ENCODE results near the gene TRAPPC13.
"Not testable (repeated sequence)": the region's sequence is repeated elsewhere in the genome, so short reads cannot be mapped to it uniquely, and the experiment has no call there.

Gene TRAPPC13
- 12.4 to 14.7 (median 13.3) reads per million in 3 donors for total RNA-seq

- no peaks in the 10 kb centered on the region for H3K27me3 ChIP-seq (replicated peaks; ENCODE audit: control insufficient read depth, insufficient read depth, low read length, poor library complexity, severe bottlenecking)
- peak; percentile 78 to 85 (median 83) for DNase-seq
- H3K27ac ChIP-seq (ENCODE audit: insufficient read depth, low read length, poor library complexity, severe bottlenecking) = peak within 1 kb of the TSS; percentile 90
- peak within 1 kb of the TSS; percentile 74 for H3K4me3 ChIP-seq (ENCODE audit: insufficient read depth, low read depth, low read length, poor library complexity, severe bottlenecking)
- H3K9me3 ChIP-seq (ENCODE audit: control insufficient read depth, low read length) = no peaks in the 10 kb centered on the region
- H3K36me3 ChIP-seq (ENCODE audit: control insufficient read depth, insufficient read depth, low read length) = peaks cover 2% of the 10 kb centered on the region
- H3K4me1 ChIP-seq (ENCODE audit: control insufficient read depth, insufficient read depth, low read length, poor library complexity, severe bottlenecking) = peaks cover 9% of the 10 kb centered on the region
Observed at GRCh38 chr5:65624571-65625555, at the start of gene TRAPPC13, which contains the start of gene SHLD3. Gene TRAPPC13 (plus strand): TSS chr5:65625027. CDS start chr5:65625061, 34 bp downstream. Gene SHLD3 (plus strand): TSS chr5:65625027. CDS start chr5:65629588, 4,561 bp downstream.

GRCh38 chr5:65577141-65577540 is 47.7 kb upstream of the TRAPPC13 start:
- Histone ChIP-seq H3K4me1 (ENCODE audit: control insufficient read depth, insufficient read depth, low read length, poor library complexity, severe bottlenecking) (no peaks in the 10 kb centered on the region), H3K36me3 (ENCODE audit: control insufficient read depth, insufficient read depth, low read length) (peaks cover 55% of the 10 kb centered on the region), H3K27me3 (replicated peaks; ENCODE audit: control insufficient read depth, insufficient read depth, low read length, poor library complexity, severe bottlenecking) (no peaks in the 10 kb centered on the region), H3K4me3 (ENCODE audit: insufficient read depth, low read depth, low read length, poor library complexity, severe bottlenecking) (no peak overlapping the region), H3K27ac (ENCODE audit: insufficient read depth, low read length, poor library complexity, severe bottlenecking) (no peak overlapping the region), H3K9me3 (ENCODE audit: control insufficient read depth, low read length) (no peaks in the 10 kb centered on the region)
- no peak for DNase-seq

- Histone ChIP-seq H3K36me3 (ENCODE audit: control insufficient read depth, insufficient read depth, low read length) (peaks cover 67% of the 10 kb centered on the region), H3K27me3 (replicated peaks; ENCODE audit: control insufficient read depth, insufficient read depth, low read length, poor library complexity, severe bottlenecking) (no peaks in the 10 kb centered on the region), H3K4me3 (ENCODE audit: insufficient read depth, low read depth, low read length, poor library complexity, severe bottlenecking) (no peak overlapping the region), H3K27ac (ENCODE audit: insufficient read depth, low read length, poor library complexity, severe bottlenecking) (no peak overlapping the region), H3K4me1 (ENCODE audit: control insufficient read depth, insufficient read depth, low read length, poor library complexity, severe bottlenecking) (no peaks in the 10 kb centered on the region), H3K9me3 (ENCODE audit: control insufficient read depth, low read length) (no peaks in the 10 kb centered on the region)
- DNase-seq = no peak
Observed at GRCh38 chr5:65588694-65589093, 36.1 kb upstream of the TRAPPC13 start.

GRCh38 chr5:65601761-65602160 is 23.1 kb upstream of the TRAPPC13 start:
- not testable (repeated sequence) for DNase-seq; H3K27ac ChIP-seq (ENCODE audit: insufficient read depth, low read length, poor library complexity, severe bottlenecking); H3K4me1 ChIP-seq (ENCODE audit: control insufficient read depth, insufficient read depth, low read length, poor library complexity, severe bottlenecking); H3K9me3 ChIP-seq (ENCODE audit: control insufficient read depth, low read length); H3K4me3 ChIP-seq (ENCODE audit: insufficient read depth, low read depth, low read length, poor library complexity, severe bottlenecking); H3K27me3 ChIP-seq (replicated peaks; ENCODE audit: control insufficient read depth, insufficient read depth, low read length, poor library complexity, severe bottlenecking)
- peaks cover 45% of the 10 kb centered on the region for H3K36me3 ChIP-seq (ENCODE audit: control insufficient read depth, insufficient read depth, low read length)

GRCh38 chr5:65611524-65611923 is 13.3 kb upstream of the TRAPPC13 start:
- H3K4me3 ChIP-seq (ENCODE audit: insufficient read depth, low read depth, low read length, poor library complexity, severe bottlenecking) = no peak overlapping the region
- H3K27ac ChIP-seq (ENCODE audit: insufficient read depth, low read length, poor library complexity, severe bottlenecking) = no peak overlapping the region
- no peaks in the 10 kb centered on the region for H3K27me3 ChIP-seq (replicated peaks; ENCODE audit: control insufficient read depth, insufficient read depth, low read length, poor library complexity, severe bottlenecking)
- H3K36me3 ChIP-seq (ENCODE audit: control insufficient read depth, insufficient read depth, low read length) = peaks cover 68% of the 10 kb centered on the region
- no peaks in the 10 kb centered on the region for H3K4me1 ChIP-seq (ENCODE audit: control insufficient read depth, insufficient read depth, low read length, poor library complexity, severe bottlenecking)
- no peaks in the 10 kb centered on the region for H3K9me3 ChIP-seq (ENCODE audit: control insufficient read depth, low read length)
- DNase-seq = no peak

GRCh38 chr5:65612298-65612907 is 12.4 kb upstream of the TRAPPC13 start:
- no peak for DNase-seq

GRCh38 chr5:65620021-65620420 is 4.8 kb upstream of the TRAPPC13 start:
- peaks cover 20% of the 10 kb centered on the region for H3K36me3 ChIP-seq (ENCODE audit: control insufficient read depth, insufficient read depth, low read length)
- no peak overlapping the region for H3K27ac ChIP-seq (ENCODE audit: insufficient read depth, low read length, poor library complexity, severe bottlenecking)
- no peaks in the 10 kb centered on the region for H3K27me3 ChIP-seq (replicated peaks; ENCODE audit: control insufficient read depth, insufficient read depth, low read length, poor library complexity, severe bottlenecking)
- no peak overlapping the region for H3K4me3 ChIP-seq (ENCODE audit: insufficient read depth, low read depth, low read length, poor library complexity, severe bottlenecking)
- DNase-seq = no peak
- H3K4me1 ChIP-seq (ENCODE audit: control insufficient read depth, insufficient read depth, low read length, poor library complexity, severe bottlenecking) = peaks cover 6% of the 10 kb centered on the region
- no peaks in the 10 kb centered on the region for H3K9me3 ChIP-seq (ENCODE audit: control insufficient read depth, low read length)

More at GRCh38 chr5:65612298-65612907, 12.4 kb upstream of the TRAPPC13 start:
- Histone ChIP-seq H3K27ac (ENCODE audit: insufficient read depth, low read length, poor library complexity, severe bottlenecking) (no peak overlapping the region), H3K9me3 (ENCODE audit: control insufficient read depth, low read length) (no peaks in the 10 kb centered on the region), H3K27me3 (replicated peaks; ENCODE audit: control insufficient read depth, insufficient read depth, low read length, poor library complexity, severe bottlenecking) (no peaks in the 10 kb centered on the region), H3K4me3 (ENCODE audit: insufficient read depth, low read depth, low read length, poor library complexity, severe bottlenecking) (no peak overlapping the region), H3K36me3 (ENCODE audit: control insufficient read depth, insufficient read depth, low read length) (peaks cover 63% of the 10 kb centered on the region), H3K4me1 (ENCODE audit: control insufficient read depth, insufficient read depth, low read length, poor library complexity, severe bottlenecking) (no peaks in the 10 kb centered on the region)

- DNase-seq; H3K36me3 ChIP-seq (ENCODE audit: control insufficient read depth, insufficient read depth, low read length); H3K27ac ChIP-seq (ENCODE audit: insufficient read depth, low read length, poor library complexity, severe bottlenecking); H3K4me1 ChIP-seq (ENCODE audit: control insufficient read depth, insufficient read depth, low read length, poor library complexity, severe bottlenecking); H3K27me3 ChIP-seq (replicated peaks; ENCODE audit: control insufficient read depth, insufficient read depth, low read length, poor library complexity, severe bottlenecking); H3K9me3 ChIP-seq (ENCODE audit: control insufficient read depth, low read length); H3K4me3 ChIP-seq (ENCODE audit: insufficient read depth, low read depth, low read length, poor library complexity, severe bottlenecking): not testable (repeated sequence)
Observed at GRCh38 chr5:65621961-65622360, 2.9 kb upstream of the TRAPPC13 start.

GRCh38 chr5:65623482-65623881 is 1.3 kb upstream of the TRAPPC13 start:
- peak overlapping the region; percentile 90 for H3K27ac ChIP-seq (ENCODE audit: insufficient read depth, low read length, poor library complexity, severe bottlenecking)
- no peak for DNase-seq
- no peaks in the 10 kb centered on the region for H3K36me3 ChIP-seq (ENCODE audit: control insufficient read depth, insufficient read depth, low read length)
- peaks cover 9% of the 10 kb centered on the region for H3K4me1 ChIP-seq (ENCODE audit: control insufficient read depth, insufficient read depth, low read length, poor library complexity, severe bottlenecking)
- no peaks in the 10 kb centered on the region for H3K27me3 ChIP-seq (replicated peaks; ENCODE audit: control insufficient read depth, insufficient read depth, low read length, poor library complexity, severe bottlenecking)
- no peaks in the 10 kb centered on the region for H3K9me3 ChIP-seq (ENCODE audit: control insufficient read depth, low read length)
- H3K4me3 ChIP-seq (ENCODE audit: insufficient read depth, low read depth, low read length, poor library complexity, severe bottlenecking) = peak overlapping the region; percentile 74
